ENCODE data around the gene HPN.
"Not testable (repeated sequence)": the region's sequence is repeated elsewhere in the genome, so short reads cannot be mapped to it uniquely, and the experiment has no call there.

The HPN gene
- 0.04 to 0.06 reads per million in 2 experiments for total RNA-seq

GRCh38 chr19:35041548-35042055 lies at the start of gene HPN:
Gene HPN (plus strand): TSS chr19:35041721. CDS start chr19:35042507, 786 bp downstream.
- no peak for DNase-seq (ENCODE audit: low read depth)

GRCh38 chr19:34992582-34992981 lies 48.9 kb upstream of the HPN start:
- not testable (repeated sequence) for DNase-seq (ENCODE audit: low read depth)

GRCh38 chr19:34994286-34994642 lies 47.3 kb upstream of the HPN start:
- no peak for DNase-seq (ENCODE audit: low read depth)

- DNase-seq (ENCODE audit: low read depth): no peak
Observed at GRCh38 chr19:34994643-34995541, 46.6 kb upstream of the HPN start.

- DNase-seq (ENCODE audit: low read depth): no peak
Observed at GRCh38 chr19:34995551-34995950, 46.0 kb upstream of the HPN start.

GRCh38 chr19:34997071-34997617 lies 44.4 kb upstream of the HPN start:
- DNase-seq (ENCODE audit: low read depth): no peak

- DNase-seq (ENCODE audit: low read depth): not testable (repeated sequence)
Observed at GRCh38 chr19:34998224-34998623, 43.3 kb upstream of the HPN start.

GRCh38 chr19:34998777-34999497 lies 42.6 kb upstream of the HPN start:
- DNase-seq (ENCODE audit: low read depth): no peak

GRCh38 chr19:34999498-35000337 lies 41.8 kb upstream of the HPN start, which contains the start of gene GRAMD1A:
Gene GRAMD1A (plus strand): TSS chr19:35000323. CDS start chr19:35000479, 156 bp downstream.
- DNase-seq (ENCODE audit: low read depth): peak; percentile 59

GRCh38 chr19:35000338-35000646 lies 41.2 kb upstream of the HPN start:
- DNase-seq (ENCODE audit: low read depth): no peak

GRCh38 chr19:35000647-35001501 lies 40.6 kb upstream of the HPN start:
- DNase-seq (ENCODE audit: low read depth): peak; percentile 56

- DNase-seq (ENCODE audit: low read depth): no peak
Observed at GRCh38 chr19:35002037-35002535, 39.4 kb upstream of the HPN start.

- DNase-seq (ENCODE audit: low read depth): no peak
Observed at GRCh38 chr19:35004517-35005255, 36.8 kb upstream of the HPN start.

GRCh38 chr19:35005256-35005977 lies 36.1 kb upstream of the HPN start:
- DNase-seq (ENCODE audit: low read depth): no peak

GRCh38 chr19:35006007-35006341 lies 35.5 kb upstream of the HPN start:
- DNase-seq (ENCODE audit: low read depth): not testable (repeated sequence)

GRCh38 chr19:35006342-35006998 lies 35.1 kb upstream of the HPN start:
- DNase-seq (ENCODE audit: low read depth): no peak

- no peak for DNase-seq (ENCODE audit: low read depth)
Observed at GRCh38 chr19:35006999-35007365, 34.5 kb upstream of the HPN start.

GRCh38 chr19:35007427-35007826 lies 34.1 kb upstream of the HPN start:
- not testable (repeated sequence) for DNase-seq (ENCODE audit: low read depth)

- no peak for DNase-seq (ENCODE audit: low read depth)
Observed at GRCh38 chr19:35008891-35009341, 32.6 kb upstream of the HPN start.

All from T follicular helper cell (primary cell).